GM21423 (cell line): ENCODE measurements around the gene DENND4B.
"Not testable (repeated sequence)": the region's sequence is repeated elsewhere in the genome, so short reads cannot be mapped to it uniquely, and the experiment has no call there.

Experiments used
- ATAC-seq: cut with Tn5 transposase; IDR thresholded peaks from one replicate; pipeline ENCODE4 v1.9.1; 2021; ENCODE audit warnings: mild to moderate bottlenecking, moderate library complexity; ENCODE audit not compliant: unreplicated experiment

The DENND4B gene, protein sequence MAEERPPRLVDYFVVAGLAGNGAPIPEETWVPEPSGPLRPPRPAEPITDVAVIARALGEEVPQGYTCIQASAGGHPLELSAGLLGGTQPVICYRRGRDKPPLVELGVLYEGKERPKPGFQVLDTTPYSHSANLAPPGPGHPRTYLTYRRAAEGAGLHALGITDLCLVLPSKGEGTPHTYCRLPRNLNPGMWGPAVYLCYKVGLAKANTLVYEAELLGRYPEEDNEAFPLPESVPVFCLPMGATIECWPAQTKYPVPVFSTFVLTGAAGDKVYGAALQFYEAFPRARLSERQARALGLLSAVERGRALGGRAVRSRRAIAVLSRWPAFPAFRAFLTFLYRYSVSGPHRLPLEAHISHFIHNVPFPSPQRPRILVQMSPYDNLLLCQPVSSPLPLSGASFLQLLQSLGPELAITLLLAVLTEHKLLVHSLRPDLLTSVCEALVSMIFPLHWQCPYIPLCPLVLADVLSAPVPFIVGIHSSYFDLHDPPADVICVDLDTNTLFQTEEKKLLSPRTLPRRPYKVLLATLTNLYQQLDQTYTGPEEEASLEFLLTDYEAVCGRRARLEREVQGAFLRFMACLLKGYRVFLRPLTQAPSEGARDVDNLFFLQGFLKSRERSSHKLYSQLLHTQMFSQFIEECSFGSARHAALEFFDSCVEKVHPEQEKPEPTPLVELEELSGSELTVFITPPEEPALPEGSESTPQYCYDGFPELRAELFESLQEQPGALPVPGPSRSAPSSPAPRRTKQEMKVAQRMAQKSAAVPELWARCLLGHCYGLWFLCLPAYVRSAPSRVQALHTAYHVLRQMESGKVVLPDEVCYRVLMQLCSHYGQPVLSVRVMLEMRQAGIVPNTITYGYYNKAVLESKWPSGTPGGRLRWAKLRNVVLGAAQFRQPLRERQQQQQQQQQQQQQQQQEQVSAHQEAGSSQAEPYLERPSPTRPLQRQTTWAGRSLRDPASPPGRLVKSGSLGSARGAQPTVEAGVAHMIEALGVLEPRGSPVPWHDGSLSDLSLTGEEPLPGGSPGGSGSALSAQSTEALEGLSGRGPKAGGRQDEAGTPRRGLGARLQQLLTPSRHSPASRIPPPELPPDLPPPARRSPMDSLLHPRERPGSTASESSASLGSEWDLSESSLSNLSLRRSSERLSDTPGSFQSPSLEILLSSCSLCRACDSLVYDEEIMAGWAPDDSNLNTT (N-terminal part only)

DNA sequence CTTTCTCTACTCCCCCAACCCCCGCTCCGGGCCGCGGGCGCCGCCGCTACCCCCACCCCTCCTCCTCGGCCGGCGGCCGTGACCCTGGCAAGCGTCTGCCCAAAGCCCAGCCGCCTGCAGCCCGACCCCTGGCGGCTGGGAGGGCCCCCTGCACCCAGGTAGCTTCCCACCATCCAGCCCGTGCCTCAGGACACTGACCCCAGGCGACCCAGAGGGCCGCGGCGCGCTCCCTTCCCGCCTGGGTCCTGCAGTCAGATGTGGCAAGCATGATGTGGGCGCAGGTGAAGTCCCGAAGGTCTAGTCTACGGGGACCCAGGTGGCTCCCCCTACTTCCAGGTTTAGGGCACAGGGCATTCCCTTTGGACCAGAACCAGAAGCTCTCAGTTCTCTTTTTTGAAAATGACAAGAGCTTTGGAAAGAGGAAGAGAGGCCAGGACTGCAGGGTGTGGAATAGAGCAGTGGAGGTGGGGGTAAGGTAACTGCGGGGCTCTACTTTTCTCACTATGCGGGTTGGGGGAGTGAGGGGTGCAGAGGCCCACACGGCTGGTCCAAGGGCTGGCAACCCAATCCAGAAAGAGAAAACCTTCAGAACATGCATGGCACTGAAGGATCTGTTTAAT is at the start of gene DENND4B:
Gene DENND4B (minus strand): TSS at position 97 of the 620 bp plus-strand sequence. CDS start 2,344 bp downstream, outside the sequence.
- ATAC-seq: peak; percentile 61

DNA sequence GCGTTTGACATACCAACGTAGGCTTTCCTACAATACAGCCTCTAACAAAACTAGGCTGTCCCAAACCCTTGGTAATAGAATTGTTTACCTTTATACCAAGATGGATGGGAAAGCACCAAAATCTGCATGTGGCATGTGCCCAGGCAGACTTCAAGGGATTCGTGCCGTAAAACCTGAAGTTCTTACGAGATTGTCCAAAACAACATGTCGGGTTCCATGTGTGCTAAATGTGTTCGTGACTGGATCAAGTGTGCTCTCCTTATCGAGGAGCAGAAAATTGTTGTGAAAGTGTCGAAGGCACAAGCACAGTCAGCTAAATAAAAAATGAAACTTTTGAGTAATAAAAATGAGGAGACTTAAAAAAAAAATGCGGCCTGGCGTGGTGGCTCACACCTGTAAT is 49.1 kb upstream of the DENND4B start:
- ATAC-seq: no peak

DNA sequence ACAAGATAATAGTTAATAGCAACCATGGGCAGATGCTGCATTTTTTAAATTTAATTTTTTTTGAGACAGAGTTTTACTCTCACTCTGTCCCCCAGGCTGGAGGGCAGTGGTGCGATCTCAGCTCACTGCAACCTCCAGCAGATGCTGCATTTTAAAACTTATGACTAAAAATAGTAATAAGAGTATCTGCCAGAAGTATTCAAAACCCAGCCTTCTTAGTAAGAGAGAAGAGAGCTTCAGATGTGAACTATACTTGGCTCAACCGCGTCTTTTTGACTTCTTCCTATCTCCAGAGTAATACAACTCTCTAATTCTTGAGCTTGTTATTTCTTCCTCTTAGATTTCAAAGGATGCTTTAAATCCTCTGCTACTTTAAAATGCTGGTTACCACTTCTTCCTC is 48.7 kb upstream of the DENND4B start:
- no peak for ATAC-seq

DNA sequence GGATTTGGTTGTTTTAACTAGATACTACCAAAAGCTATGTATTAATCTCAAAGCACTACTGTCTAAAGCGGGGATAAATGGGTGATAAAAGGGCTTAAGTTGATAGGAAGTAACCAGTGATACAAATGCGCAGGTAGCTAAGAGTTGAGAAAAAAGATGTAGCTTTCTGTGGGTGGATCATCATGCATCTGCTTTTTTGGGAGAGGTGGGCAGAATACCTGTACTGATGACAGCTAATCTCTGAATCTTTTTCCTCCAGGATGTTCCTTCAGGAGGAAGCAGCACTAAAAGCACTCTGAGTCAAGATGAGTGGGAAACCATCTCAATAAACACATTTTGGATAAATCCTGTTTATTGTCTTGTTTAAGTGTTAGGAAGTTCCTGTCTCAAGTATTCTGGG is 45.3 kb upstream of the DENND4B start:
- ATAC-seq: no peak

DNA sequence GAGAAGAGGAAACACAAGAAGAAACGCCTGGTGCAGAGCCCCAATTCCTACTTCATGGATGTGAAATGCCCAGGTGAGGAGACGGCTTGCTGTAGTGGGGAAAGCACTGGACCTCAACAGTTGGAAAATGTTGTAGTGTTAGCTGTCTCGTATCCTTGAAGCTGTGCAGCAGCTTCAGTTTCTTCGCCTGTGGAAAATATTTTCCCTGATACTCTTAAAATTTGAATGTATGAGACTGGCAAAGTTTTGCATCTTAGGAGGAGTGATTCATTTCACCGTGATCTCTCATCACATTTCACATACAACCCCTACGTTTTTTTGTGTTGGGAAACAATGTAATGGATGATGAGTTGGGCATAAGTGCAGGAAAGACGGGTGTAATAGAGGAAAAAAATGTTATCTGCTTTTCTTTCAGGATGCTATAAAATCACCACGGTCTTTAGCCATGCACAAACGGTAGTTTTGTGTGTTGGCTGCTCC is 44.7 kb upstream of the DENND4B start:
- ATAC-seq: no peak

DNA sequence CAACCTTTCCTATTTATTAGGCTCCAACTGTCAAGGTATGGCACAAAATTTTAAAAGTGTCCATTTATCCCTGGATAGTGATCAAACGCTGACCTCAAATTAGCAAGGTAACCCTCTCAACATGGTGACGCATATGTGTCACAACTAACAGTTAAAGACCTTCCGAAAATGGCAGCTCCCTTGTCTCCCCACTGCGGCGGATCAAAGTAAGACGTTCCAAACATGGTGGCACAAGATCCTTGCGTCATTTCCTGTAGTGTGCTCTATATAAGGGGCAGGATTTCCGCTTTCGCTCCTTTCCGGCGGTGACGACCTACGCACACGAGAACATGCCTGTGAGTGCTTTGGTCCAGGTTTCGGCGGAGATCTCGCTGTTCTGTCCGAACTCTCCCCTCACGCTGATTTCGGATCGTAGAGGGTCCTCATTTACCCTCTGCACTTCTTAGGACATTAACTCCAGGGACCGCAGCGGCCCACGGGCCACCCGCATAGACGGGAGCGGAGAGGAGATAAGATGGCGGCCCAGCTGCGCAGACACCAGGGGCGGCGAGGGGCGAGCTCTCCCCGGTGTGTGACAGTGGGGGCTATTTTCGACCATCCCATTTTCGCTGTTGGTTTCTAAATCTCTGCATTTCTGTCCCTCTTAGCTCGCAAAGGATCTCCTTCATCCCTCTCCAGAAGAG is 44.1 kb upstream of the DENND4B start, which contains the start of gene RPS27:
Gene RPS27 (plus strand): TSS at position 295 of the 683 bp plus-strand sequence. CDS start 35 bp downstream, at position 330.
- peak; percentile 73 for ATAC-seq

DNA sequence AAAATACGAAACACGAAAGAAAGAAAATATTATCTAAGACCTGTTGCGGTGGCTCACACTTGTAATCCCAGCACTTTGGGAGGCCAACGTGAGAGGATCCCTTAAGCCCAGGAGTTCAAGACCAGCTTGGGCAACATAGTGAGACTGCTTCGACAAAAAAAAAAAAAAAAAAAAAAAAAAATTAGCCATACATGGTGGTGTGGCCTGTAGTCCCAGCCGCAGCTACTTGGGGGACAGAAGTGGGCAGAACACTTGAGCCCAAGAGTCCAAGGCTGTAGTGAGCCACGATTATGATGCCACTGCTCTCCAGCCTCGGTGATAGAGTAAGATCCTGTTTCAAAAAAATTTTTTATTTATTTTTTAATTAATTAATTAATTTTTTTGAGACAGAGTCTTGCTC is 41.1 kb upstream of the DENND4B start:
- no peak for ATAC-seq

DNA sequence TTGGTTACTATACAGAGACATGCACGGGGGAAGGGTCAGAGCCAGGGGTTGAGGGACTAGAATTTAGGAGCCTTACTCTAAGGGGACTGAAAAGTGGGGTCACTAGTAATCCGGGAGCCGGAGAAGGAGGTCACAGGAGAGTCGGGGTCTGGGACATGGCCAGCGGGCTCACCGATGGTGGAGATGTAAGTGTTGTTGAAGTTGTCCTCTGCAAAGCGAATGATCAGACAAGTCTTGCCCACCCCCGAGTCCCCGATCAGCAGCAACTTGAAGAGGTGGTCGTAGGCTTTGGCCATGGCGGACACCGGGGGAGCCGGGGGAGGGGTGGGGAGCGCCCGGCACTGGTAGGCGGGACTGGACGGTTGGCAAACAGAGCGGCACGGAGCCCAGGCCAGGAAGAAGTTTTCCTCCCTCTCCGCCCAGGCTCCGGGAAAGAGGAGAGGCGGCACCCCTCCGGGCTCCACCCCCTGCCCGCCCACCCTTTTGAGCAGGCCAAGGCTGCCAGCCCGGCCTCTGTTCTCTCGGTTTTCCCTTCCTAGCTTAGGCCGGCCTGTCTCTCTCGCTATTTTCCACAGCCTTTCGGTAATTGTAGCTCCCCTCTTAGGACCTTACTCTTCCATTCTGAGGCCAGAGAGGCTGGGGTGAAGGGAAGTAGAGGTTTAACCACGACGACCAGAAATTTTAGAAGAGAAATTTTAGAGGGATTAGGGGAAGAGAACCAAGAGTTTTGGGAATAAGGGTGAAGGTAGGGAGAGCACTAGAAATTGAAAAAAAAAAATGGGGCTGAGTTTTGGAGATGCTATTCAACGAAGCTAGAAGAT is 39.6 kb upstream of the DENND4B start, which contains the start of gene RAB13:
Gene RAB13 (minus strand): TSS at position 399 of the 821 bp plus-strand sequence. CDS start 103 bp downstream, at position 296.
- ATAC-seq: no peak

DNA sequence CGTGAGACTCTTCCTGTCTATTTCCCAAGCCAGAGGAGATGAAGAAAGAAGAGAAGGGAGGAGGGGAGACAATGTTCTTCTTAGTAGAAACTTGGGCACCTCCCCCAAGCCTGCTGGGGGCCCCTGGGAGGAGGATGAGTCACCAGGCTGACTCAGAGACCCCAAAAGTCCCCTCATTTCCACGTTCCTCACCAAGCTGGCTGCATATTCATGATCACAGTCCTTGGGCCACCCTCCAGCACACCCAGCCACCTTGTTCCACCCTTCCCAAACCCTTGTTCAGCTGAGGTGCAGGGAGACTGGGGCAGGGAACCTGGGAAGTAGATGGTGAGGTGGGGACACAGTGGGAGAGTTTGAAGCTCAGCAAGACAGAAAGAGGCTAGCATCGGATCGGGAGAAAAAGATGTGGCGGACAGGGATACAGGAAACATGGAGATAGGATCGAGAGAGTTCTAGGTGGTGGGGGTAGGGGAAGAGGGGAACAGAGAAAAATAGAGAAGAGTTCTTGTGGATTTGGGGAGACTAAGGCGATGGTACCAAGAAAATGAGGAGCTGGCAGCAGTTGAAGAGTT is 38.9 kb upstream of the DENND4B start:
- ATAC-seq: no peak

DNA sequence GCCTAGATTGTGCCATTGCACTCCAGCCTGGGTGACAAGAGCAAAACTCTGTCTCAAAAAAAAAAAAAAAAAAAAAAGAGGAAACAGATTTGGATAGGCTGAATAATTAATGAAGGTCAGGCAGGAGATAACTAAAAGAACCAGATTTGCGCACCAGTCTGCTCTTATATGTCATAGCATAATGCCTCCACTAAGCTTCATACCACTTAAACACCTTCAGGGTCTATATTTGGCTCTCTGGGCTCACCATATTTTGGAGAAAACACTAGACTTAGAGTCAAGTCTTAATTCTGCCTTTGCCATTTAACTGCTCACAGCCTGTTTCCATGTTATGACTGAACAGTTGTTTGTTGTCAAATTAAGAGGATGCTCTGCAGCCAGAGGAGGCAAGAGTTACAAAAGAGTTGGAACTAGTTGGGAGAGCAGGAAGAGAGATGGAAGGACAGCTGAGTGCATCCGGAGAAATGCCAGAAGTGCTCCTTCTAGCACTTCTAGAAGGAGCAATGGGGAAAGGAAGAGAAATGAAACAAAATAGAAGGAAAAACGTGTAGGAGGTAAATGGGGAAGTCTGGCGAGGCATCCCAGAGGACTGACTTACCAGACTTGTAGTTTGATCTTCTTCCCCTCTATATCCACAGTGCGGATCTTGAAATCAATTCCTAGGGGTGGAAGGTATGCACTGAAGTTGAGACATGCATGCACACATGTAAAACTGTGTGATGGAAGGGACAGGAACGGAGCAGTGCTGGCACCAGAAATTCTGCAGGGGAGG is 37.8 kb upstream of the DENND4B start:
- ATAC-seq: no peak

DNA sequence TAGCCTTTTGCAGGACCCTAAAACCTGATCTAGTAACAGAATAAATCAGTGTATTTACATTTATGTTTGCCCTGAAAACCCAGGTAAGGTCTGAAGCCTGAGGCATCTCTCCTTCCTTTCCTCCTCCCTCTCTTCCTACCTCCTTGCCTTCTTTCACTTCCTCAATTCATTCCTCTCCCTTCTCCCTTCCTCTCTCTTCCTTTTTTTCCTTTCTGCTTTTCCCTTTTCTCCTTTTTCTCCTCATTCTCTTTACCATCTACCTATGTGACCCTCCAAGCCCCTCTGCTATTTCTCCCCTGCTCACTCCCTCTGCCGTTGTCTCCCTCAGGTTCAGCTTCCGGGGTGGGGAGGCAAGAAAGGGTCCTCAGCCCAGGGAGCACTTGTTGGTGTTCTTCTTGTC is 35.2 kb upstream of the DENND4B start:
- ATAC-seq: not testable (repeated sequence)

DNA sequence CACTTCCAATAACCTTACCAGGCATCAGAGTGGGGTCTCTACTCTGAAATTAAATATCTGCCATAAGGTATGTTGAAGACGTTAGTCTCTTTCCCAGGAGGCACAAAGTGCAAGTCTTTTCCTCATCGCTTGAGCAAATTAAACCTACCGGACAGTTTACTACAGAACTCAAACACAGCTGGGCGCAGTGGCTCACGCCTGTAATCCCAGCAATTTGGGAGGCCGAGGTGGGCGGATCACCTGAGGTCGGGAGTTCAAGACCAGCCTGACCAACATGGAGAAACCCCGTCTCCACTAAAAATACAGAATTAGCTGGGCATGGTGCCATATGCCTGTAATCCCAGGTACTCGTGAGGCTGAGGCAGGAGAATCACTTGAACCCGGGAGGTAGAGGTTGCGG is 32.6 kb upstream of the DENND4B start:
- ATAC-seq: not testable (repeated sequence)

DNA sequence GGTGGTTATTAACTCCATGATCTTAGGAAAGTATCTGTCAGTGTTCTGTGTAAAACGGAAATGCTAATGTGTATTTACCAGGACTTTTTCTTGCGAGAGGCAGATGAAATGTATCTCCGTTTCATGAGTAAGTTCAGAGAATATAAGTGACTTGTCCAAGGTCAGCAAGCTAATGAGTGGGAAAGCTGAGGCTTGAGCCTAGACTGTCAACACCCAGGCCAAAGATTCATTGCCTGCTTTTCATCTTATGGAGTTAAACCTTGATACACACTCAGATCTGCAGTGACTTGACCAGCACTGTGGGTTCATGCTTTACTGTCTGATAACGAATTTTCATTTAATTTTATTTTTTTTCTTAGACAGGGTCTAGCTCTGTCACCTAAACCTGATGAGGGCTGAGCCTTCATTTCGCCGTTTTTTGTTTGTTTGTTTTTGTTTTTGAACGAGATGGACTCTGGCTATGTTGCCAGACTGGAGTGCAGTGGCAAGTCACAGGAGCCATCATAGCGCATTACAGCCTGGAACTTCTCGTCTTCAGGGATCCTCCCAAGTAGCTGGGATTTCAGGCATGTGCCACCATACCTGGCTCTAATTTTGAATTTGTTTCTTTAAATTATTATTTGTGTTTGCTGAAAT is 31.9 kb upstream of the DENND4B start:
- no peak for ATAC-seq

DNA sequence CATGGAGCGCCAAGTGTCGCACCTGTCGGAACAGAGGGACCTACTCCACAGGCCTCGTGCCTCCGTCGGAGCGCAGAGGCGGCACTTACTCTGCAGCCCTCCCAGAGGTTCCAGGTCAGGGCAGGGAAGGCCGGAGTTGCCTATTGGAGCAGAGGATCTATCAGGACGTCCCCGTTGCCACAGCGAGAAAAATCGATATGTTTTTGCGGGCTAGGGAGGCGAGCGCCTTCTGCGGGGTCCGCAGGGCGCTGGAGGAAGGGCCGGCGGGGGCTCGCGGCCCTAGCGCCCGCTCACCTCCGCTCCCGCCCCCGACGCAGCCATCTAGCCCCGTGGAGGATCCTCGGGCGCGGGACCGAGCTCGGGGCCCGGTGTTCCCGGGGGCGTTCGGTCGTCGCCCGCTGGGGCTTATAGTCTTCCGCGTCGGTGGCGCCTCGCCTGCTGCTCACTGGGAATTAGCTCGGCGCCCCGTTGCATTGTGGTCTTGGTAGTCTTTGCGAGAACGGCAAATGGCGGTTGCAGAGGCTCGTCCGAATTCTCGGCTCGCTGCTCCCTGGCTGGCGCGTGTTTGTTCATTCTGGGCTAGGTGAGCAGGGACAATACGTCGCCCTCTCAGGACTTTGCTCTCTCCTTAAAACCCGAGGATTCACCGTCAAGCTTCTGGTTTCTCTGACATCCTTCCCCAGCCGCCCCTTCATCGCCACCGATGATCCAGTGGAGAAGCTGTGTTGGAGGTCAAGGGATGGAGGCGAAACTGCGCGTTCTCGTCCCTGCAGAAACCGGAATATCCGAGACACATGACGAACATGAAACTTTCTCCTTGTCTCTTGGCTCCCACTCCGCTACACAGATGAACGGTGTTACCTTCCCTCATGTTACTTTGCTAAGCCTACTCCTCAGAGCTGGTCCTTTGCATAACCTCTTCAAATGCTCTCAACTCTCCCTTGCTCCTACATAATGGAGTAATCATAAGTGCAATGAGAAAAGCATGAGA is 31.0 kb upstream of the DENND4B start, which contains the start of gene JTB:
Gene JTB (minus strand): TSS at position 425 of the 991 bp plus-strand sequence. CDS start 422 bp downstream, at position 3.
- ATAC-seq: peak; percentile 75

DNA sequence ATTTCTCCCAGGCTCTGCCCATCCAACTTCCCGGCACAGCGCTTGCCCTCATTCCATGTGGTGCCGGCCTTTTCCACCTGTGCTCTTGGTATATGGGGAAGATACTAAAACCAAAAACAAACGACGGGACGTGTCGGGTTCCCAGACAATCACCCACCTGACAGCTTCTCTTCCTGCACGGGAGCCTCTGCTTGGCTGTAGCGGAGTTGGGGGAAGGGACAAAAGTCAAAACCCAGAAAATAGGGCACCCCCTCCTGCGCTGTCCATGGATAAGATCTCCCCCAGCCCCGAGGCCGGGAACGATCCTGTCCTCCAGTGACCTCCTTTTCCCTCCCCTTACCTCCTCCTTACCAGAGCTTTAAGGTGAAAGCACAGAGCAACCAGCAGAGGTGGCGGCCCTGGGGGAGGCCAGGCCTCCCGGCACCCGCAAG is 30.3 kb upstream of the DENND4B start:
- no peak for ATAC-seq

DNA sequence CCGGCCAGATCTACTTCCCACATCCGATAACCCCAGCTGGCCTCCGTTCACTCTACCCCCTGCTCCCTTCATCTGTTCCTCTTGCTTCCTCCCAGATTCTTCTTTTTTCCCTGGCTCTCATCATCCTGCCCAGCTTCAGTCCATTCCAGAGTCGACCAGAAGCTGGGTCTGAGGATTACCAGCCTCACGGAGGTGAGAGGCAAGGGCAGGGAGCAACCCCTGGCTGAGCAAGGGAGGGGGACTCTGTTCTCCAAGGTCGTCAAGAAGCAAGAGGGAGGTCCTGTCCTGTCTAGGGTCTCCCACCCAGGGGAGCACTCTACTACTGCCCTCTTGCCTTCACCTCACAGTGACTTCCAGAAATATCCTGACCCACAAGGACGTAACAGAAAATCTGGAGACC is 27.0 kb upstream of the DENND4B start:
- ATAC-seq: no peak
